Psoas muscle (tissue), 8 donors: ENCODE measurements around the gene ATP1B4. TPM values are rescaled to one million over a fixed set of nuclear protein-coding genes. Genes with fewer than 3 reads are reported as not detected.

Experiments used
- ATAC-seq, 4 donors: fragments of 200-7000 bp; cut with Tn5 transposase; one replicate each; pipeline ENCODE4 v1.9.1; 2020; ENCODE audit warnings: moderate library complexity in 3 of 4, mild to moderate bottlenecking in 2 of 4
- DNase-seq, 2 donors: peaks; one replicate each; pipeline ENCODE4 v3.0.0-alpha.2; 2020
- H3K27ac ChIP-seq: fragments of 200-600 bp; one replicate; pipeline ENCODE4 v1.8.0; 2022
- H3K27me3 ChIP-seq, 3 donors: fragments of 200-600 bp in 1 of 3; one replicate each; pipeline versions ENCODE4 v1.6.1 to v1.8.0; 2013 to 2022; ENCODE audit warnings: low read length in 2 of 3, mild to moderate bottlenecking in 2 of 3, moderate library complexity in 1 of 3; ENCODE audit not compliant: insufficient read depth in 3 of 3
- H3K36me3 ChIP-seq, 2 donors: fragments of 200-600 bp in 1 of 2; one replicate each; pipeline versions ENCODE4 v1.6.1 to v1.8.0; 2013 to 2022; ENCODE audit warnings: low read depth in 1 of 2, mild to moderate bottlenecking in 1 of 2, moderate library complexity in 1 of 2; ENCODE audit not compliant: insufficient read depth in 1 of 2
- H3K4me1 ChIP-seq: fragments of 200-600 bp; one replicate; pipeline ENCODE4 v1.8.0; 2022
- H3K4me3 ChIP-seq: fragments of 200-600 bp; one replicate; pipeline ENCODE4 v1.8.0; 2022; ENCODE audit warnings: mild to moderate bottlenecking
- H3K9me3 ChIP-seq: fragments of 200-600 bp; one replicate; pipeline ENCODE4 v1.8.0; 2022
- WGBS, 3 donors: extraction: QIAGEN DNeasy Blood & Tissue Kit; methylation state at CpG; one replicate each; pipeline versions ENCODE4 v1.1.6 to v1.1.7; 2013; 5-methylcytosine and 5-hydroxymethylcytosine counted together
- intact Hi-C, 2 donors: fragments of 100-400 bp; cut with DNase I; formaldehyde crosslinking; loops; one replicate each; pipeline versions ENCODE4 v1.11.0 to v1.14.2; 2022
- polyA plus RNA-seq, 3 donors: library from polyadenylated mRNA; stranded (reverse); fragments of 200-250 nt; gene quantifications; one replicate each; pipeline ENCODE4 v1.2.3, GENCODE V29; 2013
- total RNA-seq, 4 donors: library from RNA; stranded (reverse); fragmentation: NEBNext Ultra II Directional in 2 of 4; extraction: Animal tissue kit (Norgen Biotek cat#: 25700) in 2 of 4; gene quantifications; one replicate each; pipeline versions ENCODE4 v1.2.1 to v1.2.4, GENCODE V29; 2021 to 2023
- TF ChIP-seq, protein P1 (sequence below): fragments of 200-600 bp; IDR thresholded peaks from one replicate; pipeline ENCODE4 v1.8.0; 2022; ENCODE audit warnings: antibody characterized with exemption
- donor health status: healthy with polysubstance abuse.
- donor health status: DM: no; HTN: no; CAD: no; lungs with moderate emphysema.
- donor health status: Bipolar disorder and iron deficiency.
- donor health status: healthy.
- donor health status: DM: yes; HTN: yes; CAD: no.
- donor health status: DM: no; HTN: no; CAD: no.
- donor health status: DM: no; HTN: no; CAD: no.
- donor health status: DM: yes; HTN: yes; CAD: no.

The ATP1B4 gene
- total and polyA plus RNA-seq, 7 donors = 0.26 to 41.5 (median 7.1) TPM

DNA sequence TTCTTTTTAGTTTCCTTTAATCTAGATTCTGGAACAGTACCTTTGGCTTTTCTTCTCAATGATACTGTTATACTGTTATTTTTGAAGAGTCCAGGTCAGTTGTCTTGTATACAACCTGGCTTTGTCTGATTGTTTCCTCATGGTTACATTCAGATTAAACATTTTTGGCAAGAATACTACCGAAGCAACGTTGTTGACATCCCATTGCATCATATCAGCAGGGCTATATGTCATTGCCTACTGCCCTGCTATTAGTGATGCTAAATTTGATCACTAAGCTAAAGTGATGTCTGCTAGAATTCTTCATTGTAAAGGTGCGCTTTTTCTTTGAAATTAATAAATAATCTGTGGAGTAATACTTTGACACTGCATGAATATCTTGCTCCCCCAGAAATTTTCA, 5.8 kb upstream of the ATP1B4 start:
- Histone ChIP-seq H3K4me1 (peaks cover 8% of the 10 kb centered on the region), H3K27ac (no peak overlapping the region), H3K27me3 (no peaks in the 10 kb centered on the region), H3K36me3 (no peaks in the 10 kb centered on the region), H3K4me3 (no peak overlapping the region), H3K9me3 (no peaks in the 10 kb centered on the region)
- 48 to 69% (median 66%) methylated on average over 3 of the region's 3 CpGs for WGBS, 3 donors
- DNase-seq (no peak), ATAC-seq (no peak)
- intact Hi-C loops = no loop called here
- TF ChIP-seq, protein P1, sequence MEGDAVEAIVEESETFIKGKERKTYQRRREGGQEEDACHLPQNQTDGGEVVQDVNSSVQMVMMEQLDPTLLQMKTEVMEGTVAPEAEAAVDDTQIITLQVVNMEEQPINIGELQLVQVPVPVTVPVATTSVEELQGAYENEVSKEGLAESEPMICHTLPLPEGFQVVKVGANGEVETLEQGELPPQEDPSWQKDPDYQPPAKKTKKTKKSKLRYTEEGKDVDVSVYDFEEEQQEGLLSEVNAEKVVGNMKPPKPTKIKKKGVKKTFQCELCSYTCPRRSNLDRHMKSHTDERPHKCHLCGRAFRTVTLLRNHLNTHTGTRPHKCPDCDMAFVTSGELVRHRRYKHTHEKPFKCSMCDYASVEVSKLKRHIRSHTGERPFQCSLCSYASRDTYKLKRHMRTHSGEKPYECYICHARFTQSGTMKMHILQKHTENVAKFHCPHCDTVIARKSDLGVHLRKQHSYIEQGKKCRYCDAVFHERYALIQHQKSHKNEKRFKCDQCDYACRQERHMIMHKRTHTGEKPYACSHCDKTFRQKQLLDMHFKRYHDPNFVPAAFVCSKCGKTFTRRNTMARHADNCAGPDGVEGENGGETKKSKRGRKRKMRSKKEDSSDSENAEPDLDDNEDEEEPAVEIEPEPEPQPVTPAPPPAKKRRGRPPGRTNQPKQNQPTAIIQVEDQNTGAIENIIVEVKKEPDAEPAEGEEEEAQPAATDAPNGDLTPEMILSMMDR = no peak

DNA sequence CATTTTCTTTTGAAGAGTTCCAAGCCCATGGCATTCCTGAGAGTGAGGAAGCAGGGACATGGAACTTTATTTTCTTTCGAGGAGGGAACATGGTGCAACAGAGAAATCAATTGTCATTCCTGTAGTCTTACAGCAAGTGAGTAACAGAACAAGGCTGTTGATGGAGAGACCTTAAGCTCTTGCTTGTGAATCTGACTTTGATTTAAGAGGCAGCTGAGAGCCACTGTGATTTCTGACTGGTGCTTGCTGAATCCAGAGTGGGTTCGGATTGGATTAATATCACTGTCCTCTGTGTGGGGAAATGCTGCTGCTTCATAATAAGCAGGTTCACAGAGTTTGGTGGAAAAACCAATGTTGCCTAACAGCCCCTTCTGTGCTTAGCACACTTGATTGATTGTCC, 4.7 kb upstream of the ATP1B4 start:
- peaks cover 8% of the 10 kb centered on the region for H3K4me1 ChIP-seq
- intact Hi-C loops = no loop called here
- H3K4me3 ChIP-seq = no peak overlapping the region
- WGBS, 3 donors = 39 to 41% (median 40%) methylated on average over 2 of the region's 2 CpGs
- H3K36me3 ChIP-seq = no peaks in the 10 kb centered on the region
- peak overlapping the region; percentile 8 for H3K27ac ChIP-seq
- H3K27me3 ChIP-seq = no peaks in the 10 kb centered on the region
- DNase-seq (no peak), ATAC-seq (peak in 3 of 4 donors; percentile 30 to 62 (median 45))
- no peaks in the 10 kb centered on the region for H3K9me3 ChIP-seq
- TF ChIP-seq, protein P1 = no peak

DNA sequence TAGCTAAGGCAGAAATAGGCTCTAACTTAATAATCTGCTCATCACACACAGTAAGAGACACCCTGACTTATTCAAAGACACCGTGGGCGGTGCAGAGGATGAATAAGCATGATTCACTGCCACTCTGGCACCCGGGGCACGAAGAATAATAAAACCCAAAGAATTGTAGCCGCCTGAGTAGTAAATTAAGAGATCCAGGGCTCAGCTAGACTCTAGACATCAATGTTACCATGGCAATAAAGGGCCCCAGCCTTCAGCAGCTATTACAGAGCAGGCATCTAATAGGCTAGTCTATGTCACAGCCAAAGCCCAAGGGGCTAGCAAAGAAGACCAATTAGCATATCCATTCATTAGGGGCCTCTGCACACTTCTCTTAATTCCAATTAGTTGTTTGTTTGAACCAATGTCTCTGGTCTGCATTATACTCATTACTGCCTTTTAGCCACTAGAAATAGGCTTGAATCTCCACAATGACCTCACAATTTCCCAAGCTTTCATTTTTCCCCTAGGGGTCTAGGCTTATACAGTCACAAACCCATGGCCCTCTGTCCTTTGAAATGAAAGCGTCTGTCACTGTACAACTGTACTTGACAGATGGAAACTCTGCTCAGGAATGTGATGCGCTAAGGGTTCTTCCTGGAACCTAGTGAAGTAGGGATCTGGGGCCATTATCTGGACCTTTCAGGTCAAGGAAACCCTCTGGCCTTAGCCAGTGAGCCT, 3.0 kb upstream of the ATP1B4 start:
- Histone ChIP-seq H3K36me3 (no peaks in the 10 kb centered on the region), H3K4me1 (peaks cover 8% of the 10 kb centered on the region), H3K9me3 (no peaks in the 10 kb centered on the region), H3K27ac (no peak overlapping the region), H3K4me3 (no peak overlapping the region), H3K27me3 (no peaks in the 10 kb centered on the region)
- ATAC-seq (no peak), DNase-seq (no peak)
- TF ChIP-seq, protein P1 = no peak
- 54 to 58% (median 54%) methylated on average over 7 of the region's 7 CpGs for WGBS, 3 donors
- intact Hi-C loops = no loop called here

DNA sequence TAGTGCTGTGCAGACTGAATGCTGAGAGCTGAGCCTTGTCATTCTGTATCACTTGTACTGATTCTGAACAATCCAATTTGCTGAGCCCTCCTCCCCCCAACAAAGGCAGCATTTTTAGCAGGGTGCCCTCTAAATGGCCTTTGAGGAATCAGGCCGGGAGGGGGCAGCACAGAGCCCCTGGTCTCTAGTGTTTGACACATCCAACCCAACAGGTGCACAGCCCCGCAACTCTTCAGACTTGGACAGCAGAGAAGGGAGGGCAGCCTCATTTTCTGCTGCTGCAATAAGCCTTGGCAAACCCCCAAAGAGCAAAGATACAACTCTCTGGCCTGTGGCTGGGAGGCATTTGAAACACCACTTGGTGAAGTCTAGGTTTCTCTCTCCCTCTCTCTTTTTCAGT, 3.4 kb downstream of the ATP1B4 start:
- H3K9me3 ChIP-seq = no peaks in the 10 kb centered on the region
- H3K27ac ChIP-seq = peak overlapping the region; percentile 71
- H3K27me3 ChIP-seq = no peaks in the 10 kb centered on the region
- peak; percentile 76 to 91 for DNase-seq
- 0 to 13% (median 10%) methylated on average over 1 to 2 of the region's 2 CpGs for WGBS, 3 donors
- peaks cover 0 to 3% of the 10 kb centered on the region in 2 donors for H3K36me3 ChIP-seq
- TF ChIP-seq, protein P1 = peak; percentile 53
- H3K4me1 ChIP-seq = peaks cover 26% of the 10 kb centered on the region
- ATAC-seq = peak; percentile 83 to 93 (median 86)
- intact Hi-C loops = loop anchor here (5.0 kb wide), 2 partner anchors 82 to 87 kb away; no protein-coding TSS in a partner anchor
- H3K4me3 ChIP-seq = peak overlapping the region; percentile 56
